Endothelial cell of umbilical vein (primary cell): ENCODE data around the gene POLR3A. TPM values are rescaled to one million over a fixed set of nuclear protein-coding genes. Genes with fewer than 3 reads are reported as not detected.

Source experiments
- BruUV-seq: library from RNA; stranded (reverse); fragments of 400-500 nt; replicated peaks from 2 replicates; lab custom pipeline; 2021; lab: Mats Ljungman, UMichigan
- CTCF ChIA-PET: fragments of 300-600, 350-600 bp; sonication (Branson Sonifier 250); formaldehyde crosslinking; loops from one replicate; lab custom pipeline; 2021; ENCODE audit warnings: antibody characterized with exemption, inconsistent platforms; lab: Charles Lee
- POLR2A ChIA-PET: fragments of 300-600, 350-600 bp; sonication (Branson Sonifier 250); formaldehyde crosslinking; loops from one replicate; lab custom pipeline; 2021; ENCODE audit warnings: antibody characterized with exemption, inconsistent platforms; lab: Charles Lee
- DNase-seq: peaks from one replicate; pipeline ENCODE4 v3.0.0-alpha.2; 2011; ENCODE audit warnings: low read depth, low spot score
- FAIRE-seq: peaks from 2 replicates; lab custom pipeline; 2011; peaks lifted over from hg19 to GRCh38; lab: Jason Lieb, UNC
- H2AFZ ChIP-seq: 2 replicates; pipeline ENCODE4 v1.6.0; 2012; ENCODE audit warnings: low read depth, low read length, control low read depth, inconsistent platforms
- H3K27ac ChIP-seq: 2 replicates; pipeline ENCODE4 v1.5.1; 2011; ENCODE audit warnings: low read depth, mild to moderate bottlenecking, control low read depth, low read length, moderate library complexity; ENCODE audit not compliant: insufficient read depth
- H3K27me3 ChIP-seq, 2 experiments: 2 replicates each; pipeline versions ENCODE4 v1.6.0 to v1.6.1; 2011; ENCODE audit warnings: low read length in 2 of 2, mixed read lengths in 1 of 2; ENCODE audit not compliant: control insufficient read depth in 2 of 2, insufficient read depth in 2 of 2
- H3K36me3 ChIP-seq, 2 experiments: 2 replicates in 1 of 2; 3 replicates in 1 of 2; pipeline ENCODE4 v1.5.1; 2011; ENCODE audit warnings: low read length in 2 of 2, mild to moderate bottlenecking in 1 of 2, moderate library complexity in 1 of 2; ENCODE audit not compliant: control insufficient read depth in 2 of 2, insufficient read depth in 2 of 2; ENCODE audit errors: extremely low read depth in 1 of 2
- H3K4me1 ChIP-seq: 3 replicates; pipeline ENCODE4 v1.5.1; 2011; ENCODE audit warnings: mild to moderate bottlenecking, low read length; ENCODE audit not compliant: control insufficient read depth, insufficient read depth; ENCODE audit errors: extremely low read depth
- H3K4me2 ChIP-seq: 2 replicates; pipeline ENCODE4 v1.6.1; 2011; ENCODE audit warnings: low read length, control low read depth, mixed read lengths; ENCODE audit not compliant: insufficient read depth
- H3K4me3 ChIP-seq, 3 experiments: fragments of 200-600 bp in 1 of 3; sonication (generic), shearing (Covaris generic) in 1 of 3; replicated peaks in 1 of 3; 2 replicates each; pipeline ENCODE4 v1.5.1; 2011 to 2016; ENCODE audit warnings: control low read depth in 3 of 3, low read length in 3 of 3, mild to moderate bottlenecking in 2 of 3, inconsistent platforms in 1 of 3, low read depth in 1 of 3, moderate library complexity in 1 of 3; ENCODE audit not compliant: insufficient read depth in 1 of 3
- H3K79me2 ChIP-seq: 2 replicates; pipeline ENCODE4 v1.6.0; 2012; ENCODE audit warnings: low read length, inconsistent platforms; ENCODE audit not compliant: control insufficient read depth, insufficient read depth
- H3K9ac ChIP-seq: replicated peaks from 2 replicates; pipeline ENCODE3; 2011; ENCODE audit warnings: low read length, control low read depth; ENCODE audit not compliant: insufficient read depth; ENCODE audit errors: extremely low read depth
- H3K9me1 ChIP-seq: replicated peaks from 3 replicates; pipeline ENCODE4 v1.6.0; 2011; ENCODE audit warnings: mild to moderate bottlenecking, low read length; ENCODE audit not compliant: control insufficient read depth, insufficient read depth; ENCODE audit errors: extremely low read depth
- H3K9me3 ChIP-seq: replicated peaks from 2 replicates; pipeline ENCODE4 v1.5.1; 2012; ENCODE audit warnings: low read length, inconsistent platforms; ENCODE audit not compliant: control insufficient read depth, insufficient read depth
- H4K20me1 ChIP-seq: replicated peaks from 2 replicates; pipeline ENCODE3; 2011; ENCODE audit warnings: mild to moderate bottlenecking, low read length; ENCODE audit not compliant: control insufficient read depth, insufficient read depth; ENCODE audit errors: extremely low read depth
- CTCF ChIP-seq, 2 donors: IDR thresholded peaks; 1 replicate in 1 of 2; 2 replicates in 1 of 2; pipeline ENCODE4 v1.5.1; 2011; ENCODE audit warnings: low read length in 2 of 2, mild to moderate bottlenecking in 2 of 2, moderate library complexity in 2 of 2, control low read depth in 1 of 2, inconsistent platforms in 1 of 2, low read depth in 1 of 2; ENCODE audit not compliant: insufficient read depth in 1 of 2; ENCODE audit errors: extremely low read depth in 1 of 2
- EZH2 ChIP-seq: IDR thresholded peaks from 2 replicates; pipeline ENCODE4 v1.6.1; 2012; ENCODE audit warnings: borderline replicate concordance, low read depth, mild to moderate bottlenecking, moderate library complexity, low read length, inconsistent platforms; ENCODE audit not compliant: severe bottlenecking
- FOS ChIP-seq: IDR thresholded peaks from 2 replicates; pipeline ENCODE4 v1.6.1; 2011; ENCODE audit warnings: mild to moderate bottlenecking, low read length, moderate library complexity, borderline replicate concordance; ENCODE audit not compliant: insufficient read depth
- GATA2 ChIP-seq: IDR thresholded peaks from 2 replicates; pipeline ENCODE4 v1.7.0; 2011; ENCODE audit warnings: low read depth, mild to moderate bottlenecking, moderate library complexity, mixed read lengths, low read length; ENCODE audit not compliant: insufficient read length, insufficient read depth
- JUN ChIP-seq: IDR thresholded peaks from 2 replicates; pipeline ENCODE4 v1.6.1; 2011; ENCODE audit warnings: borderline replicate concordance, low read depth; ENCODE audit not compliant: insufficient read length, insufficient read depth
- MAX ChIP-seq: IDR thresholded peaks from 2 replicates; pipeline ENCODE4 v1.6.1; 2011; ENCODE audit not compliant: insufficient read depth, insufficient read length
- MYC ChIP-seq: IDR thresholded peaks from one replicate; pipeline ENCODE4 v1.6.1; 2011; ENCODE audit warnings: mild to moderate bottlenecking, low read depth, low read length
- POLR2A ChIP-seq: IDR thresholded peaks from 2 replicates; pipeline ENCODE4 v1.6.1; 2012; ENCODE audit warnings: low read depth, mild to moderate bottlenecking, control low read depth, low read length
- POLR2AphosphoS5 ChIP-seq: IDR thresholded peaks from 2 replicates; pipeline ENCODE4 v1.6.1; 2012; ENCODE audit warnings: low read depth, mild to moderate bottlenecking, control low read depth, low read length, moderate library complexity; ENCODE audit not compliant: insufficient read depth
- dilution Hi-C: fragments of 300-500 bp; cut with MboI; formaldehyde crosslinking; loops from one replicate; pipeline ENCODE4 v1.15.0; 2019; ENCODE audit warnings: low sequenced_read_pairs; ENCODE audit not compliant: extremely low pct_ligation_motif_present
- intact Hi-C: fragments of 100-400 bp; cut with micrococcal nuclease; formaldehyde crosslinking; loops from one replicate; pipeline ENCODE4 v1.10.0; 2022
- polyA plus RNA-seq, 4 experiments: library from polyadenylated mRNA; depleted of rRNA in 3 of 4; stranded (reverse) in 3 of 4; unstranded in 1 of 4; fragments of >200 nt; gene quantifications; 2 replicates each; pipeline versions ENCODE4 v1.2.1 to v1.2.3, GENCODE V29; 2011 to 2012; ENCODE audit warnings: missing spikeins in 1 of 4
- total RNA-seq: library from RNA; stranded (reverse); gene quantifications from 2 replicates; pipeline ENCODE4 v1.2.3, GENCODE V29; 2021

The POLR3A gene
- total and polyA plus RNA-seq, 2 donors (not counting 3 experiments of a cell fraction or from before 2014, with no cell fraction given): 9.5 to 25.3 TPM

GRCh38 chr10:78002541-78003288 lies 26.6 kb downstream of the POLR3A start:
- Histone ChIP-seq H4K20me1 (no peaks in the 10 kb centered on the region), H3K27me3 (no peaks in the 10 kb centered on the region), H3K9ac (no peak overlapping the region), H3K4me1 (no peaks in the 10 kb centered on the region), H3K9me3 (no peaks in the 10 kb centered on the region), H3K27ac (no peak overlapping the region), H3K36me3 (peaks cover 32 to 36% of the 10 kb centered on the region in 2 experiments), H3K79me2 (no peaks in the 10 kb centered on the region), H3K4me3 (no peak overlapping the region), H3K4me2 (no peak overlapping the region), H2AFZ (no peak overlapping the region), H3K9me1 (no peaks in the 10 kb centered on the region)
- CTCF ChIA-PET: interaction anchor here (0.8 to 2.0 kb wide), 2 partner anchors 156 to 157 kb away, joined by 3 to 8 read pairs; no protein-coding TSS in a partner anchor
- dilution Hi-C loops: no loop called here
- DNase-seq (no peak), FAIRE-seq (no peak)
- TF ChIP-seq JUN (no peak), FOS (no peak), POLR2A (no peak)
- POLR2A ChIA-PET: no interaction called here
- intact Hi-C loops: no loop called here
- BruUV-seq: no TSS peak

- Histone ChIP-seq H2AFZ (no peak overlapping the region), H3K9ac (no peak overlapping the region), H3K36me3 (peaks cover 28% of the 10 kb centered on the region in 2 experiments), H3K4me3 (no peak overlapping the region), H3K9me3 (no peaks in the 10 kb centered on the region), H3K27me3 (no peaks in the 10 kb centered on the region), H3K27ac (no peak overlapping the region), H3K79me2 (no peaks in the 10 kb centered on the region), H3K9me1 (no peaks in the 10 kb centered on the region), H3K4me2 (no peak overlapping the region), H4K20me1 (no peaks in the 10 kb centered on the region), H3K4me1 (no peaks in the 10 kb centered on the region)
- POLR2A ChIA-PET: no interaction called here
- CTCF ChIA-PET: no interaction called here
- FAIRE-seq (no peak), DNase-seq (no peak)
- dilution Hi-C loops (no loop called here), intact Hi-C loops (no loop called here)
- TF ChIP-seq POLR2A: no peak
- TF ChIP-seq JUN: no peak
- no peak for TF ChIP-seq MAX
- TF ChIP-seq MYC: no peak
- no peak for TF ChIP-seq CTCF (IDR thresholded peaks at IDR 0.05; ENCODE audit: extremely low read depth in 1 of 2, insufficient read depth in 1 of 2, low read depth in 1 of 2, low read length in 2 of 2)
- no peak for TF ChIP-seq EZH2
- no peak for TF ChIP-seq FOS
- TF ChIP-seq POLR2AphosphoS5: no peak
- no peak for TF ChIP-seq GATA2
- BruUV-seq: no TSS peak
Measured at GRCh38 chr10:78000956-78001472, 28.3 kb downstream of the POLR3A start.
